Heart right ventricle (tissue), 16 donors: ENCODE results near the gene OR2AE1. TPM values are rescaled to one million over a fixed set of nuclear protein-coding genes. Genes with fewer than 3 reads are reported as not detected.
"Not testable (repeated sequence)": the region's sequence is repeated elsewhere in the genome, so short reads cannot be mapped to it uniquely, and the experiment has no call there.

Source experiments
- ATAC-seq, 8 donors: fragments of 200-7000 bp; cut with Tn5 transposase; one replicate each; pipeline ENCODE4 v1.9.1; 2020; ENCODE audit warnings: mild to moderate bottlenecking in 8 of 8, moderate library complexity in 8 of 8, moderate number of reproducible peaks in 1 of 8
- DNase-seq, 2 donors: peaks; one replicate each; pipeline ENCODE4 v3.0.0-alpha.2; 2020
- H3K27ac ChIP-seq, 10 donors: fragments of 200-600 bp; sonication (generic) in 2 of 10; one replicate each; pipeline versions ENCODE4 v1.5.0 to v1.8.0; 2020 to 2022; ENCODE audit warnings: mild to moderate bottlenecking in 3 of 10
- H3K27me3 ChIP-seq, 7 donors: fragments of 200-600 bp; one replicate each; pipeline ENCODE4 v1.8.0; 2021 to 2022; ENCODE audit warnings: mild to moderate bottlenecking in 2 of 7
- H3K36me3 ChIP-seq, 9 donors: fragments of 200-600 bp; sonication (generic) in 1 of 9; one replicate each; pipeline versions ENCODE4 v1.5.0 to v1.8.0; 2020 to 2022; ENCODE audit warnings: mild to moderate bottlenecking in 2 of 9
- H3K4me1 ChIP-seq, 9 donors: fragments of 200-600 bp; sonication (generic) in 1 of 9; one replicate each; pipeline versions ENCODE4 v1.5.0 to v1.8.0; 2020 to 2022; ENCODE audit warnings: mild to moderate bottlenecking in 4 of 9
- H3K4me3 ChIP-seq, 10 donors: fragments of 200-600 bp; sonication (generic) in 2 of 10; one replicate each; pipeline versions ENCODE4 v1.5.0 to v1.8.0; 2020 to 2022; ENCODE audit warnings: mild to moderate bottlenecking in 7 of 10, moderate library complexity in 2 of 10
- H3K9me3 ChIP-seq, 11 donors: fragments of 200-600 bp in 10 of 11; sonication (generic) in 2 of 11; one replicate each; pipeline versions ENCODE4 v1.5.0 to v1.8.0; 2013 to 2022; ENCODE audit warnings: mild to moderate bottlenecking in 2 of 11, control low read depth in 1 of 11, moderate library complexity in 1 of 11
- CTCF ChIP-seq, 9 donors: fragments of 200-600 bp; sonication (generic) in 2 of 9; IDR thresholded peaks; one replicate each; pipeline versions ENCODE4 v1.5.0 to v1.8.0; 2021 to 2022; ENCODE audit warnings: antibody characterized with exemption in 9 of 9, mild to moderate bottlenecking in 5 of 9, moderate library complexity in 1 of 9
- WGBS, 2 donors: extraction: QIAGEN DNeasy Blood & Tissue Kit; methylation state at CpG; one replicate each; pipeline ENCODE4 v1.1.7; 2013; ENCODE audit warnings: inconsistent platforms in 1 of 2; 5-methylcytosine and 5-hydroxymethylcytosine counted together
- intact Hi-C, 10 donors: fragments of 100-400 bp; cut with DNase I; formaldehyde crosslinking; loops; one replicate each; pipeline versions ENCODE4 v1.11.1 to v1.14.2; 2022
- polyA plus RNA-seq, 2 donors: library from polyadenylated mRNA; stranded (reverse); fragments of 200-250 nt; gene quantifications; one replicate each; pipeline ENCODE4 v1.2.3, GENCODE V29; 2013
- total RNA-seq, 10 donors: library from RNA; stranded (reverse); fragmentation: NEBNext Ultra II Directional in 3 of 10; extraction: Animal tissue kit (Norgen Biotek cat#: 25700) in 3 of 10; gene quantifications; one replicate each; pipeline versions ENCODE4 v1.2.1 to v1.2.4, GENCODE V29; 2021 to 2023
- donor health status: Arrhythmogenic right ventricular cardiomyopathy.
- donor health status: ischemic (EF 13 %, LVEDD 7.1; RV severe dilation, severe dysfunction).
- donor health status: healthy with polysubstance abuse.
- donor health status: DM: no; HTN: yes; CAD: no.
- donor health status: DM: no; HTN: no; CAD: no.
- donor health status: ischemic (EF 25% LVEDD 6.9; RV normal size, moderate dysfunction).
- donor health status: ischemic (EF 25% LVEDD 5.7; RV mildly dilated, moderate dysfunction).
- donor health status: healthy.
- donor health status: DM: yes; HTN: yes; CAD: no.
- donor health status: Ischemic cardiomyopathy.
- donor health status: ischemic (EF 35%, LVEDD 5.7; RV mildly dilated, moderate dysfunction).
- donor health status: nonischemic (EF 11% LVEDD 7.7; RV severe dilation, severe dysfunction).
- donor health status: DM: yes; HTN: yes; CAD: no.
- donor health status: PGD.
- donor health status: ischemic (EF 29% LVEDD 5.4; RV normal size, mild dysfunction).
- donor health status: nonischemic (EF 23%, LVEDD 6.1; RV moderate dilation, normal function).

The OR2AE1 gene
- total and polyA plus RNA-seq, 12 donors: not detected

- H3K27me3 ChIP-seq: no peaks in the 10 kb centered on the region
- H3K4me3 ChIP-seq: no peak overlapping the region
- no peaks in the 10 kb centered on the region for H3K9me3 ChIP-seq
- TF ChIP-seq CTCF (IDR thresholded peaks at IDR 0.05): no peak
- DNase-seq (no peak), ATAC-seq (no peak)
- H3K36me3 ChIP-seq: peaks cover 0 to 51% (median 11%) of the 10 kb centered on the region in 9 donors
- H3K4me1 ChIP-seq: no peaks in the 10 kb centered on the region
- intact Hi-C loops: no loop called here
- H3K27ac ChIP-seq: no peak overlapping the region
Measured at GRCh38 chr7:99894738-99895137, 17.9 kb upstream of the OR2AE1 start.

- Histone ChIP-seq H3K27ac (no peak overlapping the region), H3K4me1 (no peaks in the 10 kb centered on the region), H3K36me3 (peaks cover 0 to 43% (median 16%) of the 10 kb centered on the region in 9 donors), H3K4me3 (no peak overlapping the region), H3K27me3 (no peaks in the 10 kb centered on the region), H3K9me3 (no peaks in the 10 kb centered on the region)
- no peak for ATAC-seq
- no peak for DNase-seq
- no peak for TF ChIP-seq CTCF (IDR thresholded peaks at IDR 0.05)
- WGBS, 2 donors: 77 to 82% methylated on average over 5 of the region's 5 CpGs
- intact Hi-C loops: no loop called here
Measured at GRCh38 chr7:99893280-99893679, 16.4 kb upstream of the OR2AE1 start.

GRCh38 chr7:99890348-99890747 lies 13.5 kb upstream of the OR2AE1 start:
- ATAC-seq, DNase-seq: not testable (repeated sequence)
- WGBS, 2 donors: 96 to 97% methylated on average over 2 of the region's 2 CpGs

GRCh38 chr7:99888366-99888765 lies 11.5 kb upstream of the OR2AE1 start:
- H3K27ac ChIP-seq, ATAC-seq, H3K4me1 ChIP-seq, DNase-seq, H3K27me3 ChIP-seq, intact Hi-C loops, H3K4me3 ChIP-seq: not testable (repeated sequence)
- Histone ChIP-seq H3K36me3 (peaks cover 0 to 38% (median 16%) of the 10 kb centered on the region in 9 donors), H3K9me3 (peaks cover 0 to 20% (median 0%) of the 10 kb centered on the region in 11 donors)
- WGBS, 2 donors: 86 to 93% methylated on average over 21 to 23 of the region's 29 CpGs

More at GRCh38 chr7:99890348-99890747, 13.5 kb upstream of the OR2AE1 start:
- H3K4me1 ChIP-seq, H3K9me3 ChIP-seq, H3K4me3 ChIP-seq, H3K27ac ChIP-seq, H3K27me3 ChIP-seq, intact Hi-C loops: not testable (repeated sequence)
- peaks cover 0 to 38% (median 16%) of the 10 kb centered on the region in 9 donors for H3K36me3 ChIP-seq

- no peak overlapping the region for H3K27ac ChIP-seq
- no peak overlapping the region for H3K4me3 ChIP-seq
- peaks cover 0 to 21% (median 0%) of the 10 kb centered on the region in 11 donors for H3K9me3 ChIP-seq
- no peaks in the 10 kb centered on the region for H3K27me3 ChIP-seq
- H3K36me3 ChIP-seq: peaks cover 0 to 12% (median 0%) of the 10 kb centered on the region in 9 donors
- no peaks in the 10 kb centered on the region for H3K4me1 ChIP-seq
- ATAC-seq: no peak
- no peak for TF ChIP-seq CTCF (IDR thresholded peaks at IDR 0.05)
- DNase-seq: no peak
- WGBS, 2 donors: 64 to 73% methylated on average over 4 of the region's 4 CpGs
- intact Hi-C loops: no loop called here
Measured at GRCh38 chr7:99881370-99881769, 4.5 kb upstream of the OR2AE1 start.
